ENCODE results near the gene WDFY3.

Gene WDFY3

GRCh38 chr4:84966382-84967242 is at the start of gene WDFY3:
WDFY3 (minus strand) TSS chr4:84966690; CDS start chr4:84860591, 106,099 bp downstream.
- no peak for DNase-seq (ENCODE audit: low read depth in 1 of 2, low spot score in 1 of 2)

GRCh38 chr4:85005865-85006377 is 39.4 kb upstream of the WDFY3 start:
- no peak for DNase-seq (ENCODE audit: low read depth in 1 of 2, low spot score in 1 of 2)

- DNase-seq (ENCODE audit: low read depth in 1 of 2, low spot score in 1 of 2), result no peak
These were observed 33.9 kb upstream of the WDFY3 start for GRCh38 chr4:85000343-85000742.

- DNase-seq (ENCODE audit: low read depth in 1 of 2, low spot score in 1 of 2), result no peak
These were observed 28.9 kb upstream of the WDFY3 start for GRCh38 chr4:84995386-84995785.

- DNase-seq (ENCODE audit: low read depth in 1 of 2, low spot score in 1 of 2), result no peak
These were observed 27.8 kb upstream of the WDFY3 start for GRCh38 chr4:84994280-84994679.

- no peak for DNase-seq (ENCODE audit: low read depth in 1 of 2, low spot score in 1 of 2)
These were observed 19.5 kb upstream of the WDFY3 start for GRCh38 chr4:84985952-84986351.

- DNase-seq (ENCODE audit: low read depth in 1 of 2, low spot score in 1 of 2), result no peak
These were observed 10.9 kb upstream of the WDFY3 start for GRCh38 chr4:84977396-84977795.

- no peak for DNase-seq (ENCODE audit: low read depth in 1 of 2, low spot score in 1 of 2)
These were observed 7.4 kb upstream of the WDFY3 start for GRCh38 chr4:84973856-84974255.

- DNase-seq (ENCODE audit: low read depth in 1 of 2, low spot score in 1 of 2), result no peak
These were observed 4.9 kb upstream of the WDFY3 start for GRCh38 chr4:84971319-84971932.

- no peak for DNase-seq (ENCODE audit: low read depth in 1 of 2, low spot score in 1 of 2)
These were observed 2.4 kb upstream of the WDFY3 start for GRCh38 chr4:84968925-84969324.

- no peak for DNase-seq (ENCODE audit: low read depth in 1 of 2, low spot score in 1 of 2)
These were observed 777 bp upstream of the WDFY3 start for GRCh38 chr4:84967243-84967690.

- DNase-seq (ENCODE audit: low read depth in 1 of 2, low spot score in 1 of 2), result no peak
These were observed 723 bp downstream of the WDFY3 start for GRCh38 chr4:84965553-84966381.

GRCh38 chr4:84964995-84965552 is 1.4 kb downstream of the WDFY3 start:
- no peak for DNase-seq (ENCODE audit: low read depth in 1 of 2, low spot score in 1 of 2)

- DNase-seq (ENCODE audit: low read depth in 1 of 2, low spot score in 1 of 2), result no peak
These were observed 4.4 kb downstream of the WDFY3 start for GRCh38 chr4:84962102-84962501.

- no peak for DNase-seq (ENCODE audit: low read depth in 1 of 2, low spot score in 1 of 2)
These were observed 8.1 kb downstream of the WDFY3 start for GRCh38 chr4:84958434-84958833.

GRCh38 chr4:84957514-84958420 is 8.7 kb downstream of the WDFY3 start:
- no peak for DNase-seq (ENCODE audit: low read depth in 1 of 2, low spot score in 1 of 2)

GRCh38 chr4:84956014-84956413 is 10.5 kb downstream of the WDFY3 start:
- DNase-seq (ENCODE audit: low read depth in 1 of 2, low spot score in 1 of 2), result no peak

GRCh38 chr4:84954982-84955567 is 11.4 kb downstream of the WDFY3 start:
- DNase-seq (ENCODE audit: low read depth in 1 of 2, low spot score in 1 of 2), result no peak

GRCh38 chr4:84952776-84953175 is 13.7 kb downstream of the WDFY3 start:
- no peak for DNase-seq (ENCODE audit: low read depth in 1 of 2, low spot score in 1 of 2)

- DNase-seq (ENCODE audit: low read depth in 1 of 2, low spot score in 1 of 2), result no peak
These were observed 14.5 kb downstream of the WDFY3 start for GRCh38 chr4:84952004-84952403.

Data from activated CD4-positive, alpha-beta T cell treated with anti-CD3 and anti-CD28 coated beads, Interleukin-2, amount 50 U/mL, for 24 hours (primary cell).